Spinal cord (tissue), 10 donors: ENCODE data around the gene BAHCC1. TPM values are rescaled to one million over a fixed set of nuclear protein-coding genes. Genes with fewer than 3 reads are reported as not detected.

Experiments used
- DNase-seq, 6 donors: peaks; one replicate each; pipeline versions ENCODE4 v3.0.0 to v3.0.0-alpha.2; 2013 to 2015; ENCODE audit warnings: low spot score in 6 of 6, low read depth in 4 of 6
- H3K27ac ChIP-seq: one replicate; pipeline ENCODE4 v1.5.1; 2013; ENCODE audit warnings: low read depth, low read length, control low read depth
- H3K27me3 ChIP-seq: one replicate; pipeline ENCODE4 v1.6.1; 2013; ENCODE audit warnings: low read length; ENCODE audit not compliant: control insufficient read depth, insufficient read depth
- H3K36me3 ChIP-seq: one replicate; pipeline ENCODE4 v1.6.1; 2013; ENCODE audit warnings: low read length; ENCODE audit not compliant: control insufficient read depth, insufficient read depth
- H3K4me1 ChIP-seq: one replicate; pipeline ENCODE4 v1.6.1; 2013; ENCODE audit warnings: low read length; ENCODE audit not compliant: control insufficient read depth, insufficient read depth
- H3K4me3 ChIP-seq: one replicate; pipeline ENCODE4 v1.5.1; 2013; ENCODE audit warnings: low read depth, low read length, control low read depth
- H3K9me3 ChIP-seq: one replicate; pipeline ENCODE4 v1.6.1; 2013; ENCODE audit warnings: low read length; ENCODE audit not compliant: control insufficient read depth, insufficient read depth
- WGBS: methylation state at CpG from one replicate; pipeline ENCODE4 v1.1.5; 2013; ENCODE audit warnings: missing lambda C conversion rate; ENCODE audit not compliant: insufficient coverage; 5-methylcytosine and 5-hydroxymethylcytosine counted together
- polyA plus RNA-seq, 2 donors: library from polyadenylated mRNA; unstranded; fragments of 120-200 nt; gene quantifications; one replicate each; pipeline ENCODE4 v1.2.1, GENCODE V29; 2013; ENCODE audit not compliant: insufficient read length in 2 of 2
- total RNA-seq, 2 donors: library from RNA; depleted of rRNA in 1 of 2; stranded (reverse); fragments of 120-200 nt in 1 of 2; fragments of >200 nt in 1 of 2; gene quantifications; one replicate each; pipeline versions ENCODE4 v1.2.3 to v1.2.4, GENCODE V29; 2013 to 2014
- donor health status: healthy.

Gene BAHCC1
- total and polyA plus RNA-seq, 4 donors, result 9.3 to 33.4 (median 20.5) TPM

DNA sequence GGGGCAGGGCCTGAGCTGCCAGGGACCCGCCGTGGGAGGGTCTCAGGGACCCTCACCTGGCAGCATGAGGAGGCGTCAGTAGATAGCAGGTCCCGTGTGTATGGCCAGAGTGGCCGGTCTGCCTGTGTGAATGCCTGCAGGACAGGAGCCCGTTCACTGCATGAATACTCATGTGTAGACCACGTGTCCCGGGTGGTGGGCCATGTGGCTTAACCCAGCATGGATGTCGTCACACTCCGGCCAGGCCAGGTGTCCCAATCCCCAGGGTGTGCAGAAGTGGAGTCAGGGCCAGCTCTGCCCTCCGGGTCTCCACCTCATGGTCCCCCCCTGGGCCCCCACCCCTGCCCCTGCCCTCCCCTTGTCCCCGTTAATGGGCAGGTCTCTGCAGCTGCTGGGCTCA lies 53.7 kb downstream of the BAHCC1 start:
- Histone ChIP-seq H3K36me3 (peaks cover 97% of the 10 kb centered on the region), H3K27me3 (no peaks in the 10 kb centered on the region), H3K4me3 (no peak overlapping the region), H3K27ac (no peak overlapping the region), H3K9me3 (no peaks in the 10 kb centered on the region), H3K4me1 (peaks cover 47% of the 10 kb centered on the region)
- 85% methylated on average over 10 of the region's 12 CpGs for WGBS
- DNase-seq, result no peak

DNA sequence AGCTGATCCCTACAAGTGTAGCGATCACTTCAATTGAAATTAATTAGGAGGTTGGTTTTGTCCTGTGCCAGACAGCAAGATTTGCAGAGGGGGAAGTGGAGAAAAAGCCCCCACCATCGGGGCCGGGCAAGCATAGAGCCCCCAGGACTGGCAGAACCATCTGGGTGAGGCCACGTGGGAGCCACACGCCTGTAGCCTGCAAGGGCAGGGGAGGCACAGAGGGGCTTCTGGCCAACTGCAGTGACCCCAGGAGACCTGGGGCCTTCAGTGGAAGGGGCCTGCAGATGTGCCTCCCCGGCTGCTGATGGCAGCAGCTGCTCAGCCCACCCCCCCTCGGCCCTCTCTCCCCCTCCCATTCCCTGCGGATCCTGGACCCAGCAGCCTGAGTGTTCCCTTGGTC lies 54.1 kb downstream of the BAHCC1 start:
- Histone ChIP-seq H3K36me3 (peaks cover 97% of the 10 kb centered on the region), H3K9me3 (no peaks in the 10 kb centered on the region), H3K27me3 (no peaks in the 10 kb centered on the region), H3K4me3 (no peak overlapping the region), H3K27ac (no peak overlapping the region), H3K4me1 (peaks cover 51% of the 10 kb centered on the region)
- no peak for DNase-seq
- 52% methylated on average over 7 of the region's 8 CpGs for WGBS

DNA sequence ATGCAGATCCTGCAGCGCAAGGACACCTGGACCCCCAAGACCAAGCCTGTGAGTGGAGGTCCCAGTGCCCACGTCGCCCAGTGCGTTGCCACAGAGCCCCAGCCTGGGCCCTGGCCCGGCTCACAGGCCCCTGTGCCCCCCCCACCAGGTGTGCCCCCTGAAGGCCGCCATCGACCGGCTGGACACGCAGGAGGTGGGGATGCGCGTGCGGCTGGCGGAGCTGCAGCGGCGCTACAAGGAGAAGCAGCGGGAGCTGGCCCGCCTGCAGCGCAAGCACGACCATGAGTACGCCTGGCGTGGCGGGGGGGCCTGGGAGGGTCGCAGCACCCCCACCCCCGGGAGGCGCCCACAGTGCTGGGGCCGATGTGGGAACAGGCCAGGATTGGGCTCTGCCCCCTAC lies 56.6 kb downstream of the BAHCC1 start:
- no peak for DNase-seq
- H3K27me3 ChIP-seq, result no peaks in the 10 kb centered on the region
- peaks cover 97% of the 10 kb centered on the region for H3K36me3 ChIP-seq
- H3K27ac ChIP-seq, result no peak overlapping the region
- peaks cover 66% of the 10 kb centered on the region for H3K4me1 ChIP-seq
- no peaks in the 10 kb centered on the region for H3K9me3 ChIP-seq
- H3K4me3 ChIP-seq, result no peak overlapping the region
- 92% methylated on average over 25 of the region's 26 CpGs for WGBS

DNA sequence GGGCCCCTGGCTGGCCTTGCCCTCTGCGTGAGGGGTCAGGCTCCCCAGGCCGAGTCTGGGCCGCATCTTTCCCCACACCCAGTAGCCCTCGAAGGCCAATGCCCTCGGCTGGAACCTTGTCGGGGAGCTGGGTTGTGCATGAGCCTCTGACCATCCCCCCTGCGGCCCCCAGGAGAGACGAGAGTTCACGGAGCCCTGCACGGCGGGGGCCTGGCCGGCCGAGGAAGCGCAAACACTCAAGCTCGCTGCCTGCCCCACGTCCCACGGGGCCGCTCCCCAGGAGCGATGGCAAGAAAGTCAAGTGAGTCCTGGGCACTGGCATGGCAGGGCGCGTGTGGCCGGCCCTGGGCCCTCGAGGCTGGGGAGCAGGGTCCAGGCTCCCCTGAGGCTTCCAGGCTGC lies 57.3 kb downstream of the BAHCC1 start:
- Histone ChIP-seq H3K9me3 (no peaks in the 10 kb centered on the region), H3K4me1 (peaks cover 72% of the 10 kb centered on the region), H3K36me3 (peaks cover 97% of the 10 kb centered on the region), H3K4me3 (no peak overlapping the region), H3K27ac (no peak overlapping the region), H3K27me3 (no peaks in the 10 kb centered on the region)
- DNase-seq, result no peak
- 69% methylated on average over 22 of the region's 23 CpGs for WGBS

DNA sequence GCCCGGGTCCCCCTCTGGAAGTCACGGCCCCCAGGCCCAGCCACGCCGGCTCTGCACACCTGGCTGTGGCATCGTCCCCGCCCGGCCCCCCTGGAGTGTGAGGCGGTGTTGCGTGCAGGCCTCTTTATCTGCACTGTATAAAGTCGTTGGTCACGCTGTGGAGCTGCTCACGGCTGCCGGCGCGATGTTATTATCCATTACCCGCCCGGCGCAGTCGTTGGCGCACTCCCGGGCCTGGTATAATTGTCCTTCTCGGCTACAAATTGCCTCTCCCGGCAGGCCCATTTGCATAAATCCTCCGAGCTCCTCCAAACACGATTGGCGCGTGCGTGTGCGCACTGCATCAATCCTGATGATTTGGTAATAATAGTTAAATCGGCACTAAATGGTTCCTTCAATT lies 57.8 kb downstream of the BAHCC1 start:
- peak in 4 of 6 donors; percentile 70 to 98 (median 74) for DNase-seq
- Histone ChIP-seq H3K9me3 (no peaks in the 10 kb centered on the region), H3K4me1 (peaks cover 72% of the 10 kb centered on the region), H3K36me3 (peaks cover 94% of the 10 kb centered on the region), H3K27me3 (no peaks in the 10 kb centered on the region), H3K4me3 (no peak overlapping the region), H3K27ac (no peak overlapping the region)
- 40% methylated on average over 24 of the region's 30 CpGs for WGBS

DNA sequence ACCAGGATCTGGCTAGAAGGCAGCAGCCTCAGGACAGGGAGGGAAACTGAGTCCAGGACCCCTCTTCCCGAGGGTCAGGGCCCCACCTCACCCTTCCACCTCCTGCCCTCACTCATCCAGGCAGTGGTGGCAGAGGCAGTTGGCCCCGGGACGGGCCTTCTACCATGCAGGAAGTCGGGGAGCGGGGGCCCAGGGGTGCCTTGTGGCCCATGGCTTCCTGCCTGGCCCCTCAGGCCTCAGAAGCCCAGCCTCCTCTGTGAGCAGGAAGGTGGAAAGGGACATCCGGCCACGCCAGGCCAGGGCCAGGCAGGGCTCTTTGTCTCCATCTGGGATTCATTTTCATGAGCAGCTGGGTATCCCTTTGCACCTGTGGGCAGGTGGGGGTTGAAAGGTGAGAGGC lies 58.5 kb downstream of the BAHCC1 start:
- WGBS, result 92% methylated on average over 7 of the region's 7 CpGs
- no peak overlapping the region for H3K27ac ChIP-seq
- peaks cover 74% of the 10 kb centered on the region for H3K4me1 ChIP-seq
- H3K4me3 ChIP-seq, result no peak overlapping the region
- peaks cover 94% of the 10 kb centered on the region for H3K36me3 ChIP-seq
- DNase-seq, result no peak
- H3K27me3 ChIP-seq, result no peaks in the 10 kb centered on the region
- no peaks in the 10 kb centered on the region for H3K9me3 ChIP-seq

DNA sequence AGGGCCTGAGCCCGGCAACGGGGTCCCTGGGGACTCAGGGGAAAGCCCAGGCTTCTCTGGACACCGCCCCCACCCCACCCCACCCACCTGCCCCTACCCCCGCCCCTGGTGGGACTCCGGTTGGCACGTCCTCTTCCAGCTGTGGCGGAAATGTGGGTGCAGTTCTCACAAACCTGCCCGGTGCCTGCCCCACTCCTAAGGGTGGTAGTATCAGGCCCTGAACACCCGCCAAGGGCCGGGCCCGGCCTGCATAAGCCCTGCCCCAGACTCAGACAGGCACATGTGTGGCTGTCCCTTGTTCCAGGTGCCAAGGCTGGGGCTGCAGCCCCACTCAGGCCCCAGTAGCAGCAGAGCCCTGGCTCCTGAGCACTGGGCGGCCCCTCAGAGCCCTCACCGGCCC lies 59.2 kb downstream of the BAHCC1 start:
- WGBS, result 86% methylated on average over 9 of the region's 13 CpGs
- no peaks in the 10 kb centered on the region for H3K27me3 ChIP-seq
- H3K4me1 ChIP-seq, result peaks cover 75% of the 10 kb centered on the region
- H3K36me3 ChIP-seq, result peaks cover 96% of the 10 kb centered on the region
- H3K27ac ChIP-seq, result no peak overlapping the region
- no peak for DNase-seq
- H3K4me3 ChIP-seq, result no peak overlapping the region
- no peaks in the 10 kb centered on the region for H3K9me3 ChIP-seq

DNA sequence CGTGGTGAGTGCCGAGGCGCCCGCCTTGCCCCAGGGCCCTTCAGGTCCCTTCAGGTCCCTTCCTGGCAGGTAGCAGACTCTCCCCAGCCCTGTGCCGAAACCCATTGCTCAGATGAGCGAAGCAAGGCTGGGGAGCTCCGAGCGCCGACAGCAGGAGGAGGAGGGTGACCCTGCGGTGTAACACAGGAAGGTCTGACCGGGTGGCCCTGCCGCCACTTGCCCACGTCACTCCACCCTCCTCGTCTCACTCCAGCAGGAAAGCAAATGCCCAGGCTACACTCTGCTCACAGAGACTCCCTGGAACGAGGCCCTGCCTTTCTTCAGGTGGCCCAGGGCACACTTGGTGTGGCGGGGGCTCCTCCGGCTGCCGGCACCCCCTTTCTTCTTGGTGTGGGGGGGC lies 60.1 kb downstream of the BAHCC1 start:
- no peak for DNase-seq
- 97% methylated on average over 12 of the region's 18 CpGs for WGBS
- H3K27ac ChIP-seq, result no peak overlapping the region
- no peaks in the 10 kb centered on the region for H3K27me3 ChIP-seq
- peaks cover 71% of the 10 kb centered on the region for H3K4me1 ChIP-seq
- H3K4me3 ChIP-seq, result no peak overlapping the region
- H3K9me3 ChIP-seq, result no peaks in the 10 kb centered on the region
- peaks cover 96% of the 10 kb centered on the region for H3K36me3 ChIP-seq

DNA sequence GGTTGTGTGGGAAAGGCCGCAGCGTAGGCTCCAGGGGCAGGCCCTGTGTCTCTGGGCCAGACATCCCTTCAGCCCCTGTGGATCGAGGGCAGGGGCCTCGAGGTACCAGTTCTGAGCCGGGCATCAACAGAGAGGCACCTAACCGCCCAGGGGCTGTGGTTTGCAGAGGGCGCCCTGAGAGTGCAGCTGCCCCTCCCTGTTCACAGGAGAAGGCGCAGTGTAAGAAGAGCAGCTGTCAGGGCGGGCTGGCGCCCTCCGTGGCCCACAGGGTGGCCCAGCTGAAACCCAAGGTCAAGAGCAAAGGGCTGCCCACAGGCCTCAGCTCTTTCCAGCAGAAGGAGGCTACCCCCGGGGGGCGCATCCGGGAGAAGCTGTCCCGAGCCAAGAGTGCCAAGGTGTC lies 60.8 kb downstream of the BAHCC1 start:
- Histone ChIP-seq H3K36me3 (peaks cover 96% of the 10 kb centered on the region), H3K9me3 (no peaks in the 10 kb centered on the region), H3K4me3 (no peak overlapping the region), H3K4me1 (peaks cover 70% of the 10 kb centered on the region), H3K27ac (no peak overlapping the region), H3K27me3 (no peaks in the 10 kb centered on the region)
- DNase-seq, result no peak
- 91% methylated on average over 15 of the region's 15 CpGs for WGBS

DNA sequence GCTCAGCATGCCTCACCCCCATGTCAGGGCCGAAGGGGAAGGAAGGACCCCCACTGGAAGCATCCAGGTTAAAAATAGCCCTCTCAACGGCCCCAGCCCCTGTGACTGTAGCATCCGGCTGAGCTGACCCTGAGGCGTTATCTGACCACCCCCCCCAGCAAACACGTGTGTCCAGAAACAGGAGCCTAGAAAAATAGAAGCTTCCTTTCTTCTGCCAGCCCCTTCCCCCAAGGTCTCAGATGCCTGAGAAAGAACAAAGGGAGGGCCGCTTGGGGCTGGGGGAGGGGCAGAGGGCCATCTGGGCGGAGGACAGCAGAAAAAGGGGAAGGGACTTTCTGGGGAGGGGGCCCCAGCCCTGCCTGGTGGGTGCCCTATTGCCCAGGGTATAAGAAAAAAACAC lies 61.5 kb downstream of the BAHCC1 start:
- H3K27me3 ChIP-seq, result no peaks in the 10 kb centered on the region
- peak overlapping the region; percentile 33 for H3K27ac ChIP-seq
- no CpG with 5 or more reads among the region's 7 CpGs for WGBS
- H3K4me3 ChIP-seq, result no peak overlapping the region
- no peaks in the 10 kb centered on the region for H3K9me3 ChIP-seq
- H3K36me3 ChIP-seq, result peaks cover 96% of the 10 kb centered on the region
- H3K4me1 ChIP-seq, result peaks cover 64% of the 10 kb centered on the region
- DNase-seq, result no peak
